Measurements from ENCODE around the gene SLC47A1.
"Not testable (repeated sequence)": the region's sequence is repeated elsewhere in the genome, so short reads cannot be mapped to it uniquely, and the experiment has no call there.

Gene SLC47A1

GRCh38 chr17:19533718-19534561 lies at the start of gene SLC47A1:
Gene SLC47A1 (plus strand): TSS chr17:19533854. CDS start chr17:19533940, 86 bp downstream.
- no peak for DNase-seq

GRCh38 chr17:19485800-19486340 lies 47.8 kb upstream of the SLC47A1 start:
- no peak for DNase-seq

- no peak for DNase-seq
Observed at GRCh38 chr17:19486351-19487023, 47.2 kb upstream of the SLC47A1 start.

- no peak for DNase-seq
Observed at GRCh38 chr17:19487024-19487600, 46.5 kb upstream of the SLC47A1 start.

- no peak for DNase-seq
Observed at GRCh38 chr17:19492141-19492540, 41.5 kb upstream of the SLC47A1 start.

- no peak for DNase-seq
Observed at GRCh38 chr17:19494961-19495806, 38.5 kb upstream of the SLC47A1 start.

- DNase-seq = no peak
Observed at GRCh38 chr17:19495828-19496528, 37.7 kb upstream of the SLC47A1 start.

- DNase-seq = no peak
Observed at GRCh38 chr17:19497624-19498023, 36.0 kb upstream of the SLC47A1 start.

- DNase-seq = no peak
Observed at GRCh38 chr17:19501219-19501618, 32.4 kb upstream of the SLC47A1 start.

- no peak for DNase-seq
Observed at GRCh38 chr17:19502517-19502916, 31.1 kb upstream of the SLC47A1 start.

GRCh38 chr17:19505561-19505960 lies 28.1 kb upstream of the SLC47A1 start:
- not testable (repeated sequence) for DNase-seq

GRCh38 chr17:19507775-19508576 lies 25.7 kb upstream of the SLC47A1 start:
- peak; percentile 81 for DNase-seq

GRCh38 chr17:19508577-19508867 lies 25.1 kb upstream of the SLC47A1 start:
- no peak for DNase-seq

GRCh38 chr17:19509281-19509852 lies 24.3 kb upstream of the SLC47A1 start:
- DNase-seq = not testable (repeated sequence)

- no peak for DNase-seq
Observed at GRCh38 chr17:19510903-19511302, 22.8 kb upstream of the SLC47A1 start.

- peak; percentile 66 for DNase-seq
Observed at GRCh38 chr17:19513897-19514488, 19.7 kb upstream of the SLC47A1 start.

- DNase-seq = no peak
Observed at GRCh38 chr17:19517699-19518098, 16.0 kb upstream of the SLC47A1 start.

- DNase-seq = peak; percentile 85
Observed at GRCh38 chr17:19519388-19520291, 14.0 kb upstream of the SLC47A1 start.

- no peak for DNase-seq
Observed at GRCh38 chr17:19520641-19521040, 13.0 kb upstream of the SLC47A1 start.
